Measurements from ENCODE around the gene TP73. TPM values are rescaled to one million over a fixed set of nuclear protein-coding genes. Genes with fewer than 3 reads are reported as not detected.

The TP73 gene
- total and polyA plus RNA-seq, 12 donors = 0.03 to 0.58 (median 0.15) TPM; not detected in 7

DNA sequence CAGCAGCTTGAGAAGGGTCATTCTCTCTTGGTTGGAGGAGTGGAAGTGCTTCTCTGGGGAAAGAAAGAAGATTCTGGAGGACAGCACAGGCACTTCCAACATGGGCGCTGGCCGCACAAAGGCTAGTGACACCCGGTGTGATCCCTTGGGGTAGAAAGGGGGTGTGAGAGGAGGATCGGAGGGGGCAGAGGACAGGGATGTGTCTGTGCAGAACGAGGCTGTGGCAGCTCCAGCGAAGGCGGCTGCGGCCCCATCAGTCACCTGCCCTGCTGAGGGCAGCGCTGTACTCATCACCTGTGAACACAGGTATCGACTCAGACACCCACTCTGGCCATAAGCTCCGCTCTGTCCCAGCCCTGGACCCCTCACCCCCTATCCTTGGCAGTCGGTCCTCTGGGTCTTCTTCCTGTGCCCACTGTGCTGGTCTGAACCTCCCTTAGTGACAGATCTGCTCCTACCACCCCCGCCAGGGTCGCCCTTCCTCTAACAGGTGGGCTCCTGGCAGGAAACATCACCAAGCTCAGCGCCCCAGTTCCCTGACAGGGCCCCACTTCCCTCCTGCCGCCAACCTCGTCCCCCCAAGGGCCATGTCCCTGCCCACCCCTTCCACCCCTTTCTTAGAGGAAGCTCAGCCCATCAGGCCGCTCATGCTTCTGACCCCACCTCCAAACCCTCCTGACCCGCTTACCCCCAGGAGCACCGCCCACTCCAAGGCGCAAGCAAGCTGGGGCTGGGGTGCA is 20.1 kb downstream of the TP73 start:
- no peak for ATAC-seq
- 79 to 86% methylated on average over 21 of the region's 21 CpGs for WGBS, 2 donors
- Histone ChIP-seq H3K36me3 (no peaks in the 10 kb centered on the region), H3K27ac (no peak overlapping the region), H3K4me1 (peaks cover 0 to 22% (median 12%) of the 10 kb centered on the region in 9 donors), H3K4me3 (no peak overlapping the region), H3K27me3 (peaks cover 0 to 26% (median 3%) of the 10 kb centered on the region in 7 donors), H3K9me3 (no peaks in the 10 kb centered on the region)
- DNase-seq = peak in 1 of 2 donors; percentile 4
- TF ChIP-seq, protein P1, sequence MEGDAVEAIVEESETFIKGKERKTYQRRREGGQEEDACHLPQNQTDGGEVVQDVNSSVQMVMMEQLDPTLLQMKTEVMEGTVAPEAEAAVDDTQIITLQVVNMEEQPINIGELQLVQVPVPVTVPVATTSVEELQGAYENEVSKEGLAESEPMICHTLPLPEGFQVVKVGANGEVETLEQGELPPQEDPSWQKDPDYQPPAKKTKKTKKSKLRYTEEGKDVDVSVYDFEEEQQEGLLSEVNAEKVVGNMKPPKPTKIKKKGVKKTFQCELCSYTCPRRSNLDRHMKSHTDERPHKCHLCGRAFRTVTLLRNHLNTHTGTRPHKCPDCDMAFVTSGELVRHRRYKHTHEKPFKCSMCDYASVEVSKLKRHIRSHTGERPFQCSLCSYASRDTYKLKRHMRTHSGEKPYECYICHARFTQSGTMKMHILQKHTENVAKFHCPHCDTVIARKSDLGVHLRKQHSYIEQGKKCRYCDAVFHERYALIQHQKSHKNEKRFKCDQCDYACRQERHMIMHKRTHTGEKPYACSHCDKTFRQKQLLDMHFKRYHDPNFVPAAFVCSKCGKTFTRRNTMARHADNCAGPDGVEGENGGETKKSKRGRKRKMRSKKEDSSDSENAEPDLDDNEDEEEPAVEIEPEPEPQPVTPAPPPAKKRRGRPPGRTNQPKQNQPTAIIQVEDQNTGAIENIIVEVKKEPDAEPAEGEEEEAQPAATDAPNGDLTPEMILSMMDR (IDR thresholded peaks at IDR 0.05) = no peak
- intact Hi-C loops (cut with DNase I) = no loop called here

DNA sequence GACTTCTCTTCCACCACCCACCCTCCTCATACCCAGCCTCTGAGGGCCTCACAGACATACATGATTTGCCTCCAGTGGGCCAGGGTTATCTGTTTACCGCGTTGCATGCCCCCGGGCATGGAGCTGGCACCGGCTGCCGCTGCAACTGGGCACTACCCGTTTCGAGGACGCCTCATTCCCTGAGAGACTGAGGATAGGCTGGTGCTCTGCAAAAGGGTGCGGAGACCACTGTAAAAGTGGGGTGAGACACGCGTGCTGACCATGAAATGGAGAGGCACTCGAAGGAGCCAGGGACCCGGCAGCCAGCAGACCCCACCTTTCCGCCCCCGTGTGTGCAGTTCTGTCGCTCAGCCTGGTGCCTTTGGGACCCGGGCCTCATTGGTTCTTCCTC is 20.6 kb downstream of the TP73 start:
- WGBS, 2 donors = 86 to 87% methylated on average over 17 of the region's 17 CpGs
- no peak for DNase-seq
- Histone ChIP-seq H3K27me3 (peaks cover 0 to 26% (median 3%) of the 10 kb centered on the region in 7 donors), H3K4me3 (no peak overlapping the region), H3K4me1 (peaks cover 0 to 28% (median 12%) of the 10 kb centered on the region in 9 donors), H3K27ac (no peak overlapping the region), H3K36me3 (no peaks in the 10 kb centered on the region), H3K9me3 (no peaks in the 10 kb centered on the region)
- ATAC-seq = no peak
- TF ChIP-seq, protein P1 (IDR thresholded peaks at IDR 0.05) = no peak
- intact Hi-C loops (cut with DNase I) = no loop called here

DNA sequence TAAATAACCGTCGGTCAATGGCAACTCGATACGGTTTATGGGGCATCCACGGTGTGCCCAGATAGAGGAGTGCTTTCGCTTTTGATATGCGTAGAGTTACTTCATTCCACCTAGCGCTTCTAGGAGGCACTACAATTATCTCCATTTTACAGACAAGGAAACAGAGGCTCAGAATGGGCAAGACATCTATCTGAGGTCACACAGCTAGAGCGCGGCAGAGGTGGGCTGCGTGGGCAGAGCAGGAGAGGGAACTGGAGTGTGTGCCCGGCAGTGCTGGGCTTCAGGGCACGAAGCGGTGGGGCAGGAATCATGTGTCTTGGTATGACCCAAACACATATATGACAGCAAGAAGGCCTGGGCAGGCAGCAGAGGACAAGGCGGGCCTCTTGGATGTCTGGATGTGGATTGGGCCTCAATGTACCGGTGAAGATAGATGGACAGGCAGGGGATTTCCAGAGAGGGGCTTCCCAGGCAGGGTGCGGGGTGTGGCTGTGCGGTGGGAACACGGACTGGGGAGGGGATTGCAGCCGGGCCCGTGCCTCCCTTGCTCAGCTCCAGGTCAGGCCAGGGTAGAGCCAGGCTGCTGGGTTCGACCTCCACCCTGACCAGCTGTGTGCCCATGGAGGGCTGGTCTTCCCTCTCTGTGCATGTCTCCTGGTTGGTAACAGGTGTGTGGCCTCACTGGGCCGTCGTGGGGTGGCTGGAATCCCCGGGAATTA is 21.2 kb downstream of the TP73 start:
- WGBS, 2 donors = 87 to 89% methylated on average over 25 of the region's 25 CpGs
- ATAC-seq (no peak), DNase-seq (peak in 1 of 2 donors; percentile 3)

More for the DNA sequence above, 21.2 kb downstream of the TP73 start:
- intact Hi-C loops (cut with DNase I) = no loop called here
- Histone ChIP-seq H3K4me1 (peaks cover 0 to 31% (median 14%) of the 10 kb centered on the region in 9 donors), H3K4me3 (no peak overlapping the region), H3K27ac (no peak overlapping the region), H3K9me3 (no peaks in the 10 kb centered on the region), H3K27me3 (peaks cover 0 to 26% (median 3%) of the 10 kb centered on the region in 7 donors), H3K36me3 (no peaks in the 10 kb centered on the region)
- TF ChIP-seq, protein P1 (IDR thresholded peaks at IDR 0.05) = no peak

Measured in heart right ventricle (tissue), 16 donors.